HEK293 (cell line): ENCODE data around the gene TNFRSF11A.

Source experiments
- KLF1 ChIP-seq: fragments of 450-650 bp; formaldehyde crosslinking; IDR thresholded peaks from 2 replicates; pipeline ENCODE4 v1.5.1; 2016; ENCODE audit warnings: missing biosample characterization, missing genetic modification characterization
- KLF9 ChIP-seq: fragments of 450-650 bp; formaldehyde crosslinking; IDR thresholded peaks from 2 replicates; pipeline ENCODE4 v1.5.1; 2016; ENCODE audit warnings: missing biosample characterization, missing genetic modification characterization, low read depth
- SP3 ChIP-seq: fragments of 450-650 bp; formaldehyde crosslinking; IDR thresholded peaks from 2 replicates; pipeline ENCODE4 v1.5.1; 2016; ENCODE audit warnings: missing biosample characterization, missing genetic modification characterization
- SP7 ChIP-seq: fragments of 450-650 bp; formaldehyde crosslinking; IDR thresholded peaks from 2 replicates; pipeline ENCODE4 v1.5.1; 2016; ENCODE audit warnings: missing biosample characterization, missing genetic modification characterization
- ZBTB8A ChIP-seq: fragments of 450-650 bp; formaldehyde crosslinking; IDR thresholded peaks from 2 replicates; pipeline ENCODE4 v1.5.1; 2016; ENCODE audit warnings: missing biosample characterization, missing genetic modification characterization
- ZNF16 ChIP-seq: fragments of 450-650 bp; formaldehyde crosslinking; IDR thresholded peaks from 2 replicates; pipeline ENCODE4 v1.5.1; 2016; ENCODE audit warnings: low read depth, missing biosample characterization, missing genetic modification characterization
- ZNF214 ChIP-seq: fragments of 450-650 bp; formaldehyde crosslinking; IDR thresholded peaks from 2 replicates; pipeline ENCODE4 v1.5.1; 2017; ENCODE audit warnings: missing biosample characterization, mild to moderate bottlenecking, missing genetic modification characterization, borderline replicate concordance
- ZNF274 ChIP-seq, 2 experiments: fragments of 200-500 bp in 1 of 2; fragments of 450-650 bp in 1 of 2; sonication (Bioruptor generic) in 1 of 2; formaldehyde crosslinking in 1 of 2; IDR thresholded peaks; 2 replicates each; pipeline versions ENCODE4 v1.5.1 to v1.6.1; 2014 to 2016; ENCODE audit warnings: borderline replicate concordance in 1 of 2, inconsistent platforms in 1 of 2, low read length in 1 of 2, missing biosample characterization in 1 of 2, missing genetic modification characterization in 1 of 2
- ZNF354C ChIP-seq: fragments of 450-650 bp; formaldehyde crosslinking; IDR thresholded peaks from 2 replicates; pipeline ENCODE4 v1.5.1; 2016; ENCODE audit warnings: missing biosample characterization, missing genetic modification characterization, low read depth, borderline replicate concordance
- ZNF366 ChIP-seq: fragments of 450-650 bp; formaldehyde crosslinking; conservative IDR thresholded peaks from 2 replicates; pipeline ENCODE4 v1.5.1; 2016; ENCODE audit warnings: missing biosample characterization, missing genetic modification characterization
- ZNF394 ChIP-seq: fragments of 450-650 bp; formaldehyde crosslinking; IDR thresholded peaks from 2 replicates; pipeline ENCODE4 v1.5.1; 2016; ENCODE audit warnings: missing biosample characterization, missing genetic modification characterization, mild to moderate bottlenecking, moderate library complexity, borderline replicate concordance
- ZNF510 ChIP-seq: fragments of 450-650 bp; formaldehyde crosslinking; IDR thresholded peaks from 2 replicates; pipeline ENCODE4 v1.5.1; 2018; ENCODE audit warnings: mild to moderate bottlenecking, missing genetic modification characterization, missing biosample characterization; ENCODE audit not compliant: insufficient replicate concordance
- ZNF549 ChIP-seq: fragments of 450-650 bp; IDR thresholded peaks from 2 replicates; pipeline ENCODE4 v1.5.1; 2018; ENCODE audit warnings: missing biosample characterization, missing genetic modification characterization, mild to moderate bottlenecking, inconsistent platforms, moderate library complexity
- ZNF654 ChIP-seq: fragments of 450-650 bp; formaldehyde crosslinking; IDR thresholded peaks from 2 replicates; pipeline ENCODE4 v1.5.1; 2016; ENCODE audit warnings: low read depth, missing biosample characterization, missing genetic modification characterization
- ZNF670 ChIP-seq: fragments of 450-650 bp; formaldehyde crosslinking; IDR thresholded peaks from 2 replicates; pipeline ENCODE4 v1.5.1; 2016; ENCODE audit warnings: missing biosample characterization, missing genetic modification characterization, low read depth
- ZSCAN30 ChIP-seq: fragments of 450-650 bp; IDR thresholded peaks from 2 replicates; pipeline ENCODE4 v1.5.1; 2018; ENCODE audit warnings: missing biosample characterization, mild to moderate bottlenecking, missing genetic modification characterization, moderate library complexity
- ZXDB ChIP-seq: fragments of 450-650 bp; formaldehyde crosslinking; IDR thresholded peaks from 2 replicates; pipeline ENCODE4 v1.5.1; 2016; ENCODE audit warnings: missing biosample characterization, missing genetic modification characterization
- TF ChIP-seq, protein P1 (sequence below): fragments of 450-650 bp; formaldehyde crosslinking; IDR thresholded peaks from 2 replicates; pipeline ENCODE4 v1.5.1; 2017; ENCODE audit warnings: missing biosample characterization, missing genetic modification characterization
- TF ChIP-seq, protein P2 (sequence below): fragments of 450-650 bp; formaldehyde crosslinking; IDR thresholded peaks from 2 replicates; pipeline ENCODE4 v1.5.1; 2016; ENCODE audit warnings: missing biosample characterization, missing genetic modification characterization
- TF ChIP-seq, protein P3 (sequence below): fragments of 450-650 bp; formaldehyde crosslinking; IDR thresholded peaks from 2 replicates; pipeline ENCODE4 v1.5.1; 2016; ENCODE audit warnings: missing biosample characterization, missing genetic modification characterization, borderline replicate concordance
- TF ChIP-seq, protein P4 (sequence below): fragments of 450-650 bp; formaldehyde crosslinking; IDR thresholded peaks from 2 replicates; pipeline ENCODE4 v1.5.1; 2016; ENCODE audit warnings: missing biosample characterization, missing genetic modification characterization
- TF ChIP-seq, protein P5 (sequence below): fragments of 450-650 bp; formaldehyde crosslinking; IDR thresholded peaks from 2 replicates; pipeline ENCODE4 v1.5.1; 2017; ENCODE audit warnings: missing biosample characterization, missing genetic modification characterization

TNFRSF11A gene

DNA sequence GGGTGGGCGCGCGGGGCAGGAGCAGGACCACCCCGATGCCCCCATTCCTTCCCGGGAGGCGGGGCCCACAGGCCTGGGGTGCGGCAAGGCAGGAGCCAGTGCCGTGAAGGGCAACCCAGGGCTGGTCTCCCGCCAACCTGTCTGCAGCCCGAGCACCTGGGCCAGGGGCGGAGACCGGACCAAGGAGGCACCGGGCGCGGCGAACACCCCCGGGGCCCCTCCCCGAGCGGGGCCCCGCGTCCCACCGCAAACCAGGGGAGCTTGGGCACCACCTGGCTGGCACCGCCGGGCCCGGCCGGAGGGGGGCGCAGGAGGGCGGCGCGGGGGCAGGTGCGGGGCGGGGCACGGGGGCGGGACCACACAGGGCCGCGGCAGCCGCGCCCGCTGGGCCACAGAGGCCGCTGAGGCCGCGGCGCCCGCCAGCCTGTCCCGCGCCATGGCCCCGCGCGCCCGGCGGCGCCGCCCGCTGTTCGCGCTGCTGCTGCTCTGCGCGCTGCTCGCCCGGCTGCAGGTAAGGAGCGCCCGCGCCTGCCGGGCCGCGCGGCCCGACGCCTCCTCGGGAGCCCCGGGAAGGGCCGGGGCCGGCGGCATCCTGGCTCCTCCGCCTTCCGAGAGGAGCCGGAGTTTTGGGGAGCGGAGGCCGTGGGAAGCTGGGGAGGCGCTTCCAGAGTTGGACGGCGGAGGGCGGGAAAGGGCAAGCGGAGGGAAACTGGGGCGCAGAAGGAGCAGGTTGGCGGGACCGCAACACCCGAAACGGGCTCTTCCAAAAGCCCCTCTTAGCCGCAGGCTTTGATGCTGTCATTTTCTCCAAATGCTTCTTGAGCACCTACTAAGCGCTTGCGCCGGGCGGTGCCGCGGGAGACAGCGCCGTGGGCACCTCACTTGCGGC, at the start of gene TNFRSF11A (continued):
- TF ChIP-seq, protein P1, sequence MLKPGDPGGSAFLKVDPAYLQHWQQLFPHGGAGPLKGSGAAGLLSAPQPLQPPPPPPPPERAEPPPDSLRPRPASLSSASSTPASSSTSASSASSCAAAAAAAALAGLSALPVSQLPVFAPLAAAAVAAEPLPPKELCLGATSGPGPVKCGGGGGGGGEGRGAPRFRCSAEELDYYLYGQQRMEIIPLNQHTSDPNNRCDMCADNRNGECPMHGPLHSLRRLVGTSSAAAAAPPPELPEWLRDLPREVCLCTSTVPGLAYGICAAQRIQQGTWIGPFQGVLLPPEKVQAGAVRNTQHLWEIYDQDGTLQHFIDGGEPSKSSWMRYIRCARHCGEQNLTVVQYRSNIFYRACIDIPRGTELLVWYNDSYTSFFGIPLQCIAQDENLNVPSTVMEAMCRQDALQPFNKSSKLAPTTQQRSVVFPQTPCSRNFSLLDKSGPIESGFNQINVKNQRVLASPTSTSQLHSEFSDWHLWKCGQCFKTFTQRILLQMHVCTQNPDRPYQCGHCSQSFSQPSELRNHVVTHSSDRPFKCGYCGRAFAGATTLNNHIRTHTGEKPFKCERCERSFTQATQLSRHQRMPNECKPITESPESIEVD: no peak
- TF ChIP-seq SP7 (tag by site-specific recombination) (0 out of 2 replicates have a peak, but pooled peaks have one; percentile 20), ZNF366 (tag by site-specific recombination) (peak; percentile 21; the same call in 1 of the 2 replicates), ZNF16 (no peak), KLF1 (tag by site-specific recombination) (no peak), ZBTB8A (tag by site-specific recombination) (peak; percentile 85), KLF9 (tag by site-specific recombination) (0 out of 2 replicates have a peak, but pooled peaks have one; percentile 17), ZNF654 (no peak), ZNF670 (tag by site-specific recombination) (no peak), ZNF214 (tag by site-specific recombination) (no peak), ZSCAN30 (tag by site-specific recombination) (no peak; the same call in 1 of the 2 replicates), SP3 (peak; percentile 39), ZNF274 (IDR thresholded peaks at IDR 0.05; ENCODE audit: low read length) (no peak), ZNF274 (tag by site-specific recombination; IDR thresholded peaks at IDR 0.05; ENCODE audit: borderline replicate concordance) (no peak), ZNF394 (tag by site-specific recombination) (no peak), ZNF549 (tag by site-specific recombination) (no peak), ZNF510 (no peak), ZXDB (tag by site-specific recombination) (no peak), ZNF354C (no peak)
- TF ChIP-seq, protein P2, sequence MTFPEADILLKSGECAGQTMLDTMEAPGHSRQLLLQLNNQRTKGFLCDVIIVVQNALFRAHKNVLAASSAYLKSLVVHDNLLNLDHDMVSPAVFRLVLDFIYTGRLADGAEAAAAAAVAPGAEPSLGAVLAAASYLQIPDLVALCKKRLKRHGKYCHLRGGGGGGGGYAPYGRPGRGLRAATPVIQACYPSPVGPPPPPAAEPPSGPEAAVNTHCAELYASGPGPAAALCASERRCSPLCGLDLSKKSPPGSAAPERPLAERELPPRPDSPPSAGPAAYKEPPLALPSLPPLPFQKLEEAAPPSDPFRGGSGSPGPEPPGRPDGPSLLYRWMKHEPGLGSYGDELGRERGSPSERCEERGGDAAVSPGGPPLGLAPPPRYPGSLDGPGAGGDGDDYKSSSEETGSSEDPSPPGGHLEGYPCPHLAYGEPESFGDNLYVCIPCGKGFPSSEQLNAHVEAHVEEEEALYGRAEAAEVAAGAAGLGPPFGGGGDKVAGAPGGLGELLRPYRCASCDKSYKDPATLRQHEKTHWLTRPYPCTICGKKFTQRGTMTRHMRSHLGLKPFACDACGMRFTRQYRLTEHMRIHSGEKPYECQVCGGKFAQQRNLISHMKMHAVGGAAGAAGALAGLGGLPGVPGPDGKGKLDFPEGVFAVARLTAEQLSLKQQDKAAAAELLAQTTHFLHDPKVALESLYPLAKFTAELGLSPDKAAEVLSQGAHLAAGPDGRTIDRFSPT (tag by site-specific recombination): peak; percentile 62; the same call in 1 of the 2 replicates
- TF ChIP-seq, protein P3, sequence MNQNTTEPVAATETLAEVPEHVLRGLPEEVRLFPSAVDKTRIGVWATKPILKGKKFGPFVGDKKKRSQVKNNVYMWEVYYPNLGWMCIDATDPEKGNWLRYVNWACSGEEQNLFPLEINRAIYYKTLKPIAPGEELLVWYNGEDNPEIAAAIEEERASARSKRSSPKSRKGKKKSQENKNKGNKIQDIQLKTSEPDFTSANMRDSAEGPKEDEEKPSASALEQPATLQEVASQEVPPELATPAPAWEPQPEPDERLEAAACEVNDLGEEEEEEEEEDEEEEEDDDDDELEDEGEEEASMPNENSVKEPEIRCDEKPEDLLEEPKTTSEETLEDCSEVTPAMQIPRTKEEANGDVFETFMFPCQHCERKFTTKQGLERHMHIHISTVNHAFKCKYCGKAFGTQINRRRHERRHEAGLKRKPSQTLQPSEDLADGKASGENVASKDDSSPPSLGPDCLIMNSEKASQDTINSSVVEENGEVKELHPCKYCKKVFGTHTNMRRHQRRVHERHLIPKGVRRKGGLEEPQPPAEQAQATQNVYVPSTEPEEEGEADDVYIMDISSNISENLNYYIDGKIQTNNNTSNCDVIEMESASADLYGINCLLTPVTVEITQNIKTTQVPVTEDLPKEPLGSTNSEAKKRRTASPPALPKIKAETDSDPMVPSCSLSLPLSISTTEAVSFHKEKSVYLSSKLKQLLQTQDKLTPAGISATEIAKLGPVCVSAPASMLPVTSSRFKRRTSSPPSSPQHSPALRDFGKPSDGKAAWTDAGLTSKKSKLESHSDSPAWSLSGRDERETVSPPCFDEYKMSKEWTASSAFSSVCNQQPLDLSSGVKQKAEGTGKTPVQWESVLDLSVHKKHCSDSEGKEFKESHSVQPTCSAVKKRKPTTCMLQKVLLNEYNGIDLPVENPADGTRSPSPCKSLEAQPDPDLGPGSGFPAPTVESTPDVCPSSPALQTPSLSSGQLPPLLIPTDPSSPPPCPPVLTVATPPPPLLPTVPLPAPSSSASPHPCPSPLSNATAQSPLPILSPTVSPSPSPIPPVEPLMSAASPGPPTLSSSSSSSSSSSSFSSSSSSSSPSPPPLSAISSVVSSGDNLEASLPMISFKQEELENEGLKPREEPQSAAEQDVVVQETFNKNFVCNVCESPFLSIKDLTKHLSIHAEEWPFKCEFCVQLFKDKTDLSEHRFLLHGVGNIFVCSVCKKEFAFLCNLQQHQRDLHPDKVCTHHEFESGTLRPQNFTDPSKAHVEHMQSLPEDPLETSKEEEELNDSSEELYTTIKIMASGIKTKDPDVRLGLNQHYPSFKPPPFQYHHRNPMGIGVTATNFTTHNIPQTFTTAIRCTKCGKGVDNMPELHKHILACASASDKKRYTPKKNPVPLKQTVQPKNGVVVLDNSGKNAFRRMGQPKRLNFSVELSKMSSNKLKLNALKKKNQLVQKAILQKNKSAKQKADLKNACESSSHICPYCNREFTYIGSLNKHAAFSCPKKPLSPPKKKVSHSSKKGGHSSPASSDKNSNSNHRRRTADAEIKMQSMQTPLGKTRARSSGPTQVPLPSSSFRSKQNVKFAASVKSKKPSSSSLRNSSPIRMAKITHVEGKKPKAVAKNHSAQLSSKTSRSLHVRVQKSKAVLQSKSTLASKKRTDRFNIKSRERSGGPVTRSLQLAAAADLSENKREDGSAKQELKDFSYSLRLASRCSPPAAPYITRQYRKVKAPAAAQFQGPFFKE (tag by site-specific recombination): no peak
- TF ChIP-seq, protein P4, sequence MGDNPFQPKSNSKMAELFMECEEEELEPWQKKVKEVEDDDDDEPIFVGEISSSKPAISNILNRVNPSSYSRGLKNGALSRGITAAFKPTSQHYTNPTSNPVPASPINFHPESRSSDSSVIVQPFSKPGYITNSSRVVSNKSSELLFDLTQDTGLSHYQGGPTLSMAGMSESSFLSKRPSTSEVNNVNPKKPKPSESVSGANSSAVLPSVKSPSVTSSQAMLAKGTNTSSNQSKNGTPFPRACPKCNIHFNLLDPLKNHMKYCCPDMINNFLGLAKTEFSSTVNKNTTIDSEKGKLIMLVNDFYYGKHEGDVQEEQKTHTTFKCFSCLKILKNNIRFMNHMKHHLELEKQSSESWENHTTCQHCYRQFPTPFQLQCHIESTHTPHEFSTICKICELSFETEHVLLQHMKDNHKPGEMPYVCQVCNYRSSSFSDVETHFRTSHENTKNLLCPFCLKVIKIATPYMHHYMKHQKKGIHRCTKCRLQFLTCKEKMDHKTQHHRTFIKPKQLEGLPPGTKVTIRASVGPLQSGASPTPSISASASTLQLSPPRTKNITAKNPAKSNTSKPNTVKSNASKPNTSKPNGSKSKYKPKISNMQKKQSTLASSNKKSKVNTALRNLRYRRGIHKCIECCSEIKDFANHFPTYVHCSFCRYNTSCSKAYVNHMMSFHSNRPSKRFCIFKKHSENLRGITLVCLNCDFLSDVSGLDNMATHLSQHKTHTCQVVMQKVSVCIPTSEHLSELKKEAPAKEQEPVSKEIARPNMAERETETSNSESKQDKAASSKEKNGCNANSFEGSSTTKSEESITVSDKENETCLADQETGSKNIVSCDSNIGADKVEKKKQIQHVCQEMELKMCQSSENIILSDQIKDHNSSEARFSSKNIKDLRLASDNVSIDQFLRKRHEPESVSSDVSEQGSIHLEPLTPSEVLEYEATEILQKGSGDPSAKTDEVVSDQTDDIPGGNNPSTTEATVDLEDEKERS (tag by site-specific recombination): no peak
- TF ChIP-seq, protein P5, sequence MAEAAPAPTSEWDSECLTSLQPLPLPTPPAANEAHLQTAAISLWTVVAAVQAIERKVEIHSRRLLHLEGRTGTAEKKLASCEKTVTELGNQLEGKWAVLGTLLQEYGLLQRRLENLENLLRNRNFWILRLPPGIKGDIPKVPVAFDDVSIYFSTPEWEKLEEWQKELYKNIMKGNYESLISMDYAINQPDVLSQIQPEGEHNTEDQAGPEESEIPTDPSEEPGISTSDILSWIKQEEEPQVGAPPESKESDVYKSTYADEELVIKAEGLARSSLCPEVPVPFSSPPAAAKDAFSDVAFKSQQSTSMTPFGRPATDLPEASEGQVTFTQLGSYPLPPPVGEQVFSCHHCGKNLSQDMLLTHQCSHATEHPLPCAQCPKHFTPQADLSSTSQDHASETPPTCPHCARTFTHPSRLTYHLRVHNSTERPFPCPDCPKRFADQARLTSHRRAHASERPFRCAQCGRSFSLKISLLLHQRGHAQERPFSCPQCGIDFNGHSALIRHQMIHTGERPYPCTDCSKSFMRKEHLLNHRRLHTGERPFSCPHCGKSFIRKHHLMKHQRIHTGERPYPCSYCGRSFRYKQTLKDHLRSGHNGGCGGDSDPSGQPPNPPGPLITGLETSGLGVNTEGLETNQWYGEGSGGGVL (tag by site-specific recombination): peak; percentile 23; the same call in 1 of the 2 replicates
